ENCODE measurements around the gene MBD2. TPM values are rescaled to one million over a fixed set of nuclear protein-coding genes. Genes with fewer than 3 reads are reported as not detected.

Gene MBD2
- total RNA-seq, 1 experiment from 2014 or later = 14.4 TPM

- no peak for DNase-seq (ENCODE audit: low spot score)
These were observed 26.6 kb downstream of the MBD2 start for GRCh38 chr18:54197747-54198411.

- no peak for DNase-seq (ENCODE audit: low spot score)
These were observed 30.7 kb downstream of the MBD2 start for GRCh38 chr18:54193786-54194185.

- no peak for DNase-seq (ENCODE audit: low spot score)
These were observed 31.6 kb downstream of the MBD2 start for GRCh38 chr18:54192900-54193299.

- DNase-seq (ENCODE audit: low spot score) = no peak
These were observed 32.1 kb downstream of the MBD2 start for GRCh38 chr18:54192415-54192814.

GRCh38 chr18:54191352-54191751 is 33.1 kb downstream of the MBD2 start:
- DNase-seq (ENCODE audit: low spot score) = no peak

GRCh38 chr18:54187372-54187771 is 37.1 kb downstream of the MBD2 start:
- DNase-seq (ENCODE audit: low spot score) = no peak

GRCh38 chr18:54184836-54185235 is 39.6 kb downstream of the MBD2 start:
- DNase-seq (ENCODE audit: low spot score) = no peak

GRCh38 chr18:54183390-54183789 is 41.1 kb downstream of the MBD2 start:
- DNase-seq (ENCODE audit: low spot score) = no peak

GRCh38 chr18:54181856-54182602 is 42.4 kb downstream of the MBD2 start:
- DNase-seq (ENCODE audit: low spot score) = no peak

- DNase-seq (ENCODE audit: low spot score) = no peak
These were observed 50.4 kb downstream of the MBD2 start for GRCh38 chr18:54173980-54174630.

- DNase-seq (ENCODE audit: low spot score) = no peak
These were observed 51.2 kb downstream of the MBD2 start for GRCh38 chr18:54173250-54173649.

- DNase-seq (ENCODE audit: low spot score) = no peak
These were observed 54.8 kb downstream of the MBD2 start for GRCh38 chr18:54169431-54170403.

- DNase-seq (ENCODE audit: low spot score) = no peak
These were observed 59.0 kb downstream of the MBD2 start for GRCh38 chr18:54165450-54165849.

- DNase-seq (ENCODE audit: low spot score) = no peak
These were observed 61.0 kb downstream of the MBD2 start for GRCh38 chr18:54163453-54163852.

GRCh38 chr18:54162431-54162830 is 62.0 kb downstream of the MBD2 start:
- no peak for DNase-seq (ENCODE audit: low spot score)

- no peak for DNase-seq (ENCODE audit: low spot score)
These were observed 63.2 kb downstream of the MBD2 start for GRCh38 chr18:54161267-54161666.

GRCh38 chr18:54159906-54160305 is 64.6 kb downstream of the MBD2 start:
- no peak for DNase-seq (ENCODE audit: low spot score)

GRCh38 chr18:54157646-54158385 is 66.7 kb downstream of the MBD2 start:
- no peak for DNase-seq (ENCODE audit: low spot score)

- DNase-seq (ENCODE audit: low spot score) = no peak
These were observed 69.1 kb downstream of the MBD2 start for GRCh38 chr18:54155412-54155811.

- no peak for DNase-seq (ENCODE audit: low spot score)
These were observed 70.2 kb downstream of the MBD2 start for GRCh38 chr18:54154231-54154630.

- DNase-seq (ENCODE audit: low spot score) = no peak
These were observed 73.1 kb downstream of the MBD2 start for GRCh38 chr18:54151376-54151775.

All from HT-29 (cell line).